Adrenal gland (tissue), 5 donors: ENCODE results near the gene DIAPH3.

Experiments
- POLR2A ChIP-seq, 2 donors: fragments of 450-650 bp; IDR thresholded peaks; one replicate each; pipeline ENCODE4 v1.6.1; 2017; ENCODE audit warnings: antibody characterized with exemption in 2 of 2, mild to moderate bottlenecking in 2 of 2, moderate library complexity in 1 of 2
- TF ChIP-seq, protein P1 (sequence below), 6 experiments: fragments of 450-650 bp in 4 of 6; fragments of 200-600 bp in 2 of 6; sonication (generic) in 1 of 6; IDR thresholded peaks; 1 replicate in 5 of 6; 2 replicates in 1 of 6; pipeline versions ENCODE4 v1.5.1 to v1.8.0; 2016 to 2021; ENCODE audit warnings: antibody characterized with exemption in 6 of 6, mild to moderate bottlenecking in 2 of 6, moderate library complexity in 1 of 6
- donor health status: DM: no; HTN: no; CAD: no.

DNA sequence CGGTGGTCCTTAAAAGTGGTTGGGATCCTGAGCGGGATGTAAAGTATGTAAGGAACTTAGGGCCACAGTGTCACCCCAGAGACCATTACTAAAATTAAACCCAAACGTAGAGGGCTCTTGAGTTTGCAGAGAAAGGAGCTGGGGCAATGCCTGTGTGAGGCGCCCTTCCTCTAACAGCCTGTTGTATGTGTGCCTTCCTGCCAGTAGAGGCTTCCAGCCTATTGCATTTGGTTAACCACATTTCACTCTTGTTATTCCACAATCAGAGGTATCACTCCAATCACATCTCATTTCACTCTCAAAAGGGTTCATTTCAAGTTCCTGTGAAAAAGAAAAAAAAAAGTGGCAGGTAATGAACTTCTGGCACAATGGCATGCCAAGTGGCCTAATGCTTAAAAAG lies 29.4 kb downstream of the DIAPH3 start:
- TF ChIP-seq, protein P1, sequence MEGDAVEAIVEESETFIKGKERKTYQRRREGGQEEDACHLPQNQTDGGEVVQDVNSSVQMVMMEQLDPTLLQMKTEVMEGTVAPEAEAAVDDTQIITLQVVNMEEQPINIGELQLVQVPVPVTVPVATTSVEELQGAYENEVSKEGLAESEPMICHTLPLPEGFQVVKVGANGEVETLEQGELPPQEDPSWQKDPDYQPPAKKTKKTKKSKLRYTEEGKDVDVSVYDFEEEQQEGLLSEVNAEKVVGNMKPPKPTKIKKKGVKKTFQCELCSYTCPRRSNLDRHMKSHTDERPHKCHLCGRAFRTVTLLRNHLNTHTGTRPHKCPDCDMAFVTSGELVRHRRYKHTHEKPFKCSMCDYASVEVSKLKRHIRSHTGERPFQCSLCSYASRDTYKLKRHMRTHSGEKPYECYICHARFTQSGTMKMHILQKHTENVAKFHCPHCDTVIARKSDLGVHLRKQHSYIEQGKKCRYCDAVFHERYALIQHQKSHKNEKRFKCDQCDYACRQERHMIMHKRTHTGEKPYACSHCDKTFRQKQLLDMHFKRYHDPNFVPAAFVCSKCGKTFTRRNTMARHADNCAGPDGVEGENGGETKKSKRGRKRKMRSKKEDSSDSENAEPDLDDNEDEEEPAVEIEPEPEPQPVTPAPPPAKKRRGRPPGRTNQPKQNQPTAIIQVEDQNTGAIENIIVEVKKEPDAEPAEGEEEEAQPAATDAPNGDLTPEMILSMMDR (IDR thresholded peaks at IDR 0.05) = no peak
- no peak for TF ChIP-seq POLR2A (IDR thresholded peaks at IDR 0.05)
